8988T (cell line): ENCODE results near the gene PRDM2.

ENCODE experiments used
- DNase-seq: peaks from one replicate; pipeline ENCODE4 v3.0.0; 2011

The PRDM2 gene

DNA sequence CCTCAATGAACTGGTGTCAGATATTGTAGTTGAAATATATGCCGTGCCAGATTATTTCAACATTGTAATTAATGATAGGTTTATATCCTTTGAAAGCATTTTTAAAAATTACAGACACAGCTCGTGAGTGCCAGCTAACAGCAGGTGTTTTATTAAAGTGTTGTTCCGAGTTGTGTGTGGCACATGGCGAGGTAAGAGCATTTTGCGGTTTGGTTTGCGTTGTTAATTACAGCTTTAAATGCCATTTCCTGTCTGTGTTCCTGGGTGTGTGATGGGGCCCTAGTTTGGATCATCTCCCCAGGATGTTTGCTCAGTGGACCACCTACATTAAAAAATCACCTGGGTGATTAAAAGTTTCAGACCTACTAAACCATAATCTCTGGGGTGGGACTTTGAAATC lies 97.4 kb downstream of the PRDM2 start:
- no peak for DNase-seq

DNA sequence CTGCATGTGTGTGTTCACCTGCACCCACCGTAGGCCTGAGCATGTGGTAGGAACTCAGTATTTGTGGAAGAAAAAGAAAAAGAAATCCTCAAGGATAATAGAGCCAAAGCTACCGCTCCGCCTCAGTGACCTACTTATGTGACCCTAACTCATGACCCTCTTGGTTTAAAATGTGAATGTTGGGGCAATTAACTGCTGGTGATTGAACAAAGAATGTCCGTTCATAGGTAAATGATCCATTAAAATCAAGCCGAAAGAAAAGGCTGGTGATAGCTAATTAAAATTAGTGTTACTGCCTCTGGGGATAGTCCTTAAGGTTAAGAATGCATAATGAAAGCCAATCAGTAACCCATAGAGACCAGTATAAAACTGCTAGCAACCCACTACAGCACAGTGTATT lies 98.1 kb downstream of the PRDM2 start:
- DNase-seq, result no peak

DNA sequence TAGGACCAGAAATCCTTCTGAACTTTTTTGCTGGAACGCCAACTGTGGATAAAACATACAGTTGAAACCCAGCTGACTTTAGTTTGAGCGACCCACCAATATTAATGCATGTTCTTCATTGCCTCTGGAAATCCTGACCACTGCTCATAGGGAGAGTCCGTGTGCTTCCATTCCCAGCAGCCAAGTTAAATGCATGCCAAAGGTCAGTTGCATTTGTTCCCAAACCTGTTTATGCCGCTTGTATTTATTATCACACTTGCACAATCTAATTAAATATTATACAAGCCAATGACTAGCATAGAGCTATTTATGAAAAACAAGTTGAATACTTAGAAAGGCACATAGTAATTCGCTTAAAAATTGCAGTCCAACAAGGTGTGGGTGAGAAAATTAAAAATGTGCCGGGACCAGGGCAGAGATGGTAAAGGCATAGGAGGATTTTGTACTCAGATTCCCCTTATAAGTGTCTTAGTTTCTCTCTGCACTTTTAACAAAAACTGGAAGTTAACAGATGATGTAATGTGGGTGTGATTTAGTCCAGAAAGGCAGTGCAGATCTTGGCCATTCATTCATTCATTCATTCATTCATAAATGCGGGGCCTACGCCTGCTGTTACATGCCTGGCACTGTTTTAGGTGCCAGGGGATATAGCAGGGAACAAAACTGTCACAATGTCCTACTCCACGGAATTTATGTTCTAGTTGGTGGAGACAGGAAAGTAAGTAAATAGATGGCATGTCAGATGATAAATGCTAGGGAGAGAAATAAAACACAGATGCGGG lies 99.7 kb downstream of the PRDM2 start:
- DNase-seq, result no peak

DNA sequence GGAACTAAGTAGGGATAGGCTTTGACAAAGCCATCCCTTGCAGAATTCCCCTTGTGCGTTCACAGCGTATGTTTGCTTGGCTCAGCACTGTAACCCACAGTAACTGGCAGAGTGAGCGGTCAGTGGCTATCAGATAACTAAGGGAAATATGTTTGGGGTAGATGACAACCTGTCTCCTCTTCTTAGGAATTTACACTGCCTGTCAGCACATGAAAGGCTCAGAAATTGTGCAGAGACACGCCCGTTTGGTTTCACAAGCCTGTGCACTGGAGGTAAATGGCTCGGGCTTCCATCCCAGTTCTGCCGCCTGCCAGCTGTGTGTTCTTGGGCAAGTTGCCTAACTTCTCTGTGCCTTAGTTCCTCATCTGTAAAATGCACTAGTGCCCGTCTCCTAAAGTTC lies 101.2 kb downstream of the PRDM2 start:
- DNase-seq, result no peak

DNA sequence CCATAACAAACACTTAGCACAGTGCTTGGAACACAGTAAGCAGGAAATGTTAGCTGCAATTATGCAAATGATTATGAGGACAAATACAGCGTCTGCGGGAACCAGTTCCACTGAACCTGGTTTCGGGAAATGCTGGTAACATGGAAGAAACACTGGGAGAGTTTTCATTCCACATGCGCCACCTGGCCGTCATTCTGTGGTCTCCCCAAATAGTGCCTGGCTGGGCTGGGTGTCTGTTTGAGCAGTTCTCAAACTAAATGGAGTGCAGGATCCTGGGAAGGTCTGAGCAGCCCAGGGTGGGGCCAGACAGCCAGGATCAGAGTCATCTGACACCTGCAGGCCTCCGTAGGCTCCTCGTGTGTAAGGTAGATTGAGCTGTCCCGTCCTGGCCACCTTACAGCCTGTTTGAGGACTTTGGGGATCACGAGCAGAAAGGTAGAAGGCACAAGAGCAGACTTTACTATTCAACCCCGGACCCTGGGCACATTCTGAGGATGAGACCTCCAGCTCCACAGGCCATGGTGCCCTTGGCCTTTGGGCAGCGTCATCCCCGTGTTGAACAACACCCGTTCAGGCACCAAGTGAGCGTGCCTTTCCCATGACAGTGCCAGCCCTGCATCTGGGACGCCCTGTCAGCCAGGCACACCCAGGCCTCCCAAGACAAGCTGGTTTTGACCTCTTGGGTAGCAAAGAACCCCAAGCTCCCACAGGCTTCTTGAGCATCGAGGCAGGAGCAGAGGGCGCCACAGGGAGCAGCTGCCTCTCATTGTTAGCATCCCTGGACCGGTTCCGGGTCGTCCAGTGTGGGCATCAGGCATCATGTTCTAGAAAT lies 101.9 kb downstream of the PRDM2 start:
- DNase-seq, result no peak

DNA sequence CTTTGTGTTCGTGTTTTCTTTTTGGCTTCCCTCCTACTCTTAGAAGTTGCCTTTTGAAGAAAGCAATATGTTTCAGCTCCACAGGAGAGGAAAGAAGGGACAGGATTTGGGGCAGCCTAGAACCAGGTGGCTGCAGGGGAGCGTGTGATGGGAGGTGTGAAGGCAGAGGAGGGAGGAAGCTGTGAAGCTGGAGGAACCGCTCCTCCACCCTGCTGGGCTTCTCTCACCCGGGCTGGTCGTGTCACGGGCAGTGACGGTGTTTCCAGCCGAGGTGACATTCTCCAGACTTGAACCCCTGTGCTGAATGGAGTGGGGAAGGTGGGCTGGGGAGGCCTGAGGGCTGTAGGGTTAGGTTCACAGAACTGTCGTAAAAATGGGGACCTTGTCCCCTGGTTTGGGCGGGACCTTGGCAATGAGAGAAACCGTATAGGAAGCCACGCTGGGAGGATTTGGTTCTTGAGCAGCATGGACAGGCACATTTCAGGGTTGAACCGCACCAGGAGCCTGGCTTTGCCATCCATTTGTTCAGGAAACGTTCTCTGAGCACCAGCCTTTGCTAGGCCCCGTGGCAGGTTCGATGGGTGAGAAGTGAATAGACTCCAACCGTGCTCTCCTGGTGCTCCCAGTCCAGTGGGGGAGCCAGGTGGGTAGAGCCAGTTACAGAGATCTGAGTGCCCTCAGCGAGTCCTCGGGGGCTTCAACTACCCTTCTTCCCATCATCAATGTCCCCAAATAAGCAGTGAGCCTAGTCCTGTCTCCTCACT lies 103.0 kb downstream of the PRDM2 start:
- no peak for DNase-seq

DNA sequence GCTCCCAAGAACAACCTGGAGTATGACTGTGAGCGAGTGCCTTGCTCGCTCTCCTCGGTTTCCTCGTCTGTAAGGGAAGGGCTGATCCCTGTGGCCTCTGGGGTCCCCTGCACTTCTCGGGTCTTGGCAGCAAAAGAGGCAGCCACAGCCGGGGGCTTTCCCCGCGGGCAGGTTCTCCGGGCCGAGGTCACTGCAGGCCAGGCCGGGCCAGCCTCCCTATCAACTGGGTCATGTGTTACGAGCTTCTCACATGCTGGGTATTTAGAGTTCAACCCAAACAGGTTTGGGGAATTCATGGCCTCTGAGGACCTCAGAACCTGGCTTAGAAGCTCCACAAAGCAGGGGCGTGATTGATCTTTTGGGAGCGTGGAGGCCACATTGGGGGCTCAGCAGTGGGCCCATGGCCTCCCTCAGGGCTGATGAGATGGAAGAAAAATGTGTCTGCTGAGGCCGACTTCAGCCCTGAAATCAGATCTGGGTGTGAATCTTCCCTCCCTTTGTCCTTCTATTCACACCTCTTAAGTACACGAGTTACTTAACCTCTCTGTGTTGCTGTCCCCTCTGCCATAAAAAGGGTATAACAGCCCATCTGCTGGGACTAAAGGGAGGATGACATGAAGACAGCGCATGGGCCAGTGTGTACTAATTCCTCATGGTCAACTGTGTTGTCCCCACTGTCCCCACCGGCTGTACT lies 103.7 kb downstream of the PRDM2 start:
- DNase-seq, result no peak

DNA sequence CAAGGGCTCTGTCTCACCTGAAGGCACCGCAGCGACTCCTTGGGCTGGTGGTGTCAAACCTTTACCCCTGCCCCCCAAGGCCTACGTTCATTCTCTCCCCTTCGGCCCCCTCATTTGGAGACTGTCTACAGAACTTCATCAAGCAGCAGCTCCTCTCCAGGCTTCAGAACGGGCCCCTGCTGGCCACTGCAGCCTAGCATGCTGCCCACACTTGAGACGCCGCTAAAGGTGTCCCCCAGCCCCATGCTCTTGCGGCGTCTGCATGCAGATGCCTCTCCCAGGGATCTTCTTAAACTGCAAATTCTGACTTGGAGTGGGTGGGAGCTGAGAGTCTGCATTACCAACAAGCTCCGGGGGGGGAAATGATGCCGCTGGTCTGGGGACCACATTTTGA lies 104.2 kb downstream of the PRDM2 start:
- no peak for DNase-seq

DNA sequence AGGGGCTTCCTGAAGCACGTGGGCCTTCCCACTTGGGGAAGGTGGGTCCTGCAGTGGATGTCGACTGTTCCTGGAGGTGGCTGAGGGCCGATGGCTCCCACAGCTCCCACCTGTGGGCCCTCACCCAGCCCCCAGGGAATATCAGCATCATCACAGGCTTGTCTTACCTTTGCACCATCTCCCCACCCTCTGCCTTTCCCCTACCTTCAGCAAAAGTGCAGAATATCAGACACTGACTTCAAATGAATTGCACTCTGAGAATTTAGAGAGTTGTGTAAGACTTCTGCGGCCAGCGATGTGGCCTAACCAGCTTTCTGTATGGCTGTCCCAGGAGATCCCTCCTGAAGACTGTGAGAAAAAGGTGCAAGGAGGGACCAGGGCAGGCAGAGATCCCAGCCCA lies 105.4 kb downstream of the PRDM2 start:
- no peak for DNase-seq

DNA sequence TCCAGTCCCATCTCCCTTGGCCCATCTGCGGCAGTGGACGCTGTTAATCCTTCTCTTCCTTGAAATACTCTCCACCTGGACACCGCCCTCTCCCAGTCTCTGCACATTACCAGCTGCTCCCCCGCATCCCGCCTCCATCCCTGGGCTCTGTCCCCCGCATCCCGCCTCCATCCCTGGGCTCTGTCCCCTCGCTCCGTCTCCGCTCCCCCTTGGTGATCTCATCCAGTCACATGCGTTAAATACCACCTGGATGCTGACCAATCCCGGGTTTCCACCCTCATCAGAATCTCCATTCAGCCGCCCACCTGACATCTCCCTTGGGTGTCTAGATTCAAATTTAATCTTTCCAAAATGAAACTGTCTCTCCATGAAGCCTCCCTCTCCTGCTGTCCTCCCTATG lies 106.1 kb downstream of the PRDM2 start:
- DNase-seq, result no peak

DNA sequence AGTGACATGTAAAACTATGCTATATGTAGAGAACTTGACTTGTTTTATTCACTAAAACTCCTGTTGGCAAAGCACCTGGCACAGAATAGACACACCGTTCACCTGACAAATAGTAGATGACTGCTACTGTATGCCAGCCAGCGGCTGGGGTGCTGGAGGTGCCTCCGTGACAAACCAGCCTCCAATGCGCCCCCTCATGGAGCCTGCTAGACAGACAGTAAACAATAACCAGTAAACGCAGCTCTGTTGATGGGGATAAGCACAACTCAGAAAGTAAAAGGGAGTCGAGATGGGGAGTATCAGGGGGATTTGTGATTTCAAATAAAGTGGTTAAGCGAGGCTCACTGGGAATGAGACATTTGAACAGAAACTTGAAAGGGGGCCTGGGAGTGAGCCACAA lies 107.2 kb downstream of the PRDM2 start:
- DNase-seq, result peak; percentile 27

DNA sequence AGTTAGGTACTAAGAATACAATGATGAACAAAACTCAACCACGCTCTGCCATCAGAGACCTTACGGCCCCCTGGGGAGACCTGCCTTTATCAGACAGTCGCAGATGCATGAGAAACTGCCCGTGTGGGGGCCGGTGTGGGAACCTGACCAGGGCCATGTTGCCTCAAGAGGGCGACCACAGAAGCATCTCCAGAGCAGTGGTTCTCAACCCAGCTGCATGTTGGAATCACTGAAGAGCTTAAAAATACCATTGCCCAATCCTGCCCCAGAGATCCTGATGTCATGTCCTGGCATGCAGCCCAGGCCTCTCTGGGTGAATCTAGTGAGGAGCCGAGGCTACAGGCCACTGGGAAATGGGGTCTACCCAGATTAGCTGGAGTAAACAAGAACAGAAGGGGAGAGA lies 108.7 kb downstream of the PRDM2 start:
- no peak for DNase-seq

DNA sequence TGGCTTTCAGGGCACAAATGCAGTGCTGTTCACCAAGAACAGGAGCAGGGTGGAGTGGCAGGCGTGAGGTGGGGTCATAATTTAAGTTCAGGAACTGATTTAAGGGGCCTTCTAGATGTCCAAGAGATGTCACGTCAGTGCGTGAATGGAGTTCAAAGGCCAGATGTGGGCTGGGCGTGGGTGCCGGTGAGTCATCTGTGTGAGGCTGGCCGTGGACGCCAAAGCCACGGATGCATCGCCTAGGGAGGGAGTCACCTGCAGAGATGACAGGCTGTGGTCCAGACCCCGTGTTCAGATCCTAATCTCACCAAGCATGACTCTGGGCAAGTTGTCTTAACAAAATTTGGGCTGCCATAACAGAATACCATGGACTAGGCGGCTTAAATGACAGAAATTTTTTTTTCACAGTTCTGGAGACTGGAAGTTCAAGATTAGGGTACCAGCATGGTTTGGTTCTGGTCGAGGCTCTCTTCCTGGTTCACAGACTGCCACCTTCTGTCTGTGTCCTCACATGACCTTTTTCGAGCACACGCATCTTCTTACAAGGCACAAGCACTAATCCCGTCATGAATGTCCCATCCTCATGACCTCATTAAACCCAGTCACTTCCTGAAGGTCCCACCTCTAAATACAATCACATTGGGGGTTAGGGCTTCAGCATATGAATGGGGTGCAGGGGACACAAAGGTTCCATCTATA lies 109.6 kb downstream of the PRDM2 start:
- DNase-seq, result no peak

DNA sequence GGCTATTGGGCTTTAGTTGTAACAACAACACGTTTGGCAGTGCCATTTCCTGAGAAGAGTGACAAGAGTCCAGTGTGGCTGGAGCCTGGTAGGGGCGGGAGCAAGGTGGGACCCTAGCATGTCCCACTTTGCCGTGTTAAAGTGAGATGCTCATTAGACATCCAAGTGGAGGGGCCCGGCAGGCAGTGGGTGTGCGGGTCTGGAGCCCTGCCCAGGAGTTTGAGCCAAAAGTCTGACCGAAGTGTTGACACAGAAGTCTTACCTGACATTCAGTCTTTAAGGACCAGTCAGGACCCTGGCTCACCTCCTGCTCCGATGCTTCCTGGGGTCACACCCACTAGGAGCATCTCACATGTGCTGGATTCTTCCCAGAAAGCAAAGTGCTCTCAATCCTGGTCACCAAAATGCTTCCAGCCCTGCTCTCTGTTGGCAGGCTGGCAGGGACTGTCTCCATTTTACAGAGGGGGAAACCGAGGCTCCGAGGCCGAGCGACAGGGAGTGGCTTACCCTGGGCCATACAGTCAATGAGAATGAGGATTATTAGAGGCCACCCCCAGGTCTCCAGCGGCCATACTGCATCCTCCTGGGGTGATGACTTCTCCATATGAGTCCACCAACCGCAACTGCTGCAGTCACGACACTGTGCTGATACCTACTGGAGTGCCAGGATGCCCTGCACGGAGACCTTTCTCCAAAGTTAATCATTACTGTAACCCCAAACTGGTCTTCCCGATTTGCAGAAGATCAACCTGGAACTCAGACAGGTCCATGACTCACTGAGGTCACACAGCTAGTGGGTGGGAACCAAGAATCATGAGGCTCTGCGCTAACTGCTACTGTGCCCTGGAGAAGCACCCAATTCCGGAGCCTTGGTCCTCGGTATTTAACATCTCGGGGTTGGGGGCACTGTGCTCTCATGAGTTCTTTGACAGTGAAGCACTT lies 112.7 kb downstream of the PRDM2 start:
- DNase-seq, result no peak

DNA sequence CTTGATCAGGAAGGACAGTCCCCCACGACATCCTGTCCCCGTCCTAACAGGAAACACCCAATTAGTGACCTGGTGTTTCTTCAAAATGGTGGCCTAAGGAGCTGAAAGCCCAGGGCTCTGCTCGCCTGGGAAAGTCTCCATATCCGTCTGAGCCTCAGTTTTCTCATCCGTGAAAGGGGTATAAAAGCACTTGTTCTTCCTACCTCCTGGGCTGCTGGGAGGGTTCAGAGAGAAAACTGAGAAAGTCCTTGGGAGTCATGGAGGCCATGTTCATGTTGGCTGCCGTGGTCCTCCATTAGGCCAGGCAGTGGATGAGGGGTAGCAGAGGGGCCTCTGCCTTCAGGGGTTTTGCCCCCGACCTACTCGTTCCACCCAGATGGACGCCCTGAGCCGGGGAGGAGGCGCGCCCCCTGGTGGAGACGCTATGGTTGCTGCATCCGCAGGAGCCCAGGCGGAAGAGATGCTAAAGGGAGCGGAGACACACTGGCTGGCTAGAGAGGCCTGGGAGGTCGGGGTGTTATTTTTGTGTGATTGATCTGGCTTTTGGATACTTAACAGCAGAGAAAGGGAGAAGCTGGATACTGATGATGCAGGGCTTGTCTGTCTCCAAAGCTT lies 113.5 kb downstream of the PRDM2 start:
- DNase-seq, result peak; percentile 41

DNA sequence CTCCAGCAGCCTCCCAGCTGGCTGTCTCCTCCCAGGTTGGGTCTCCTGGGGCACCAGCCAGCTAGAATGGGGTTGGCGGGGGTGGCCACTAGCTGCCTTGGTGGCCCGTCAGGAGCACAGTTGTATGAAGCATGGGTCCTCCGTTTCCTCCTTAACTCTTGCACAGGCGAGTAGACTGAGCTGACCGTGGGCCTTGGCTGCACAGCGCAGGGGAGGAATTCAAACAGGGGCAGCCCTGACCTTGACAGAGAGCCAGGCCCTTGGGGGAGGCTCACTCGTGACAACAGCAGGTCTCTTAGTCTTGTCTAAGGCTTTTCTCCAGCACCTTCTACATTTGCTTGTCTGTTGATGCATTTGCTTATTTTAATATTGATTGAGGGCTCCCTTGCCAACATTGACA lies 114.1 kb downstream of the PRDM2 start:
- no peak for DNase-seq

DNA sequence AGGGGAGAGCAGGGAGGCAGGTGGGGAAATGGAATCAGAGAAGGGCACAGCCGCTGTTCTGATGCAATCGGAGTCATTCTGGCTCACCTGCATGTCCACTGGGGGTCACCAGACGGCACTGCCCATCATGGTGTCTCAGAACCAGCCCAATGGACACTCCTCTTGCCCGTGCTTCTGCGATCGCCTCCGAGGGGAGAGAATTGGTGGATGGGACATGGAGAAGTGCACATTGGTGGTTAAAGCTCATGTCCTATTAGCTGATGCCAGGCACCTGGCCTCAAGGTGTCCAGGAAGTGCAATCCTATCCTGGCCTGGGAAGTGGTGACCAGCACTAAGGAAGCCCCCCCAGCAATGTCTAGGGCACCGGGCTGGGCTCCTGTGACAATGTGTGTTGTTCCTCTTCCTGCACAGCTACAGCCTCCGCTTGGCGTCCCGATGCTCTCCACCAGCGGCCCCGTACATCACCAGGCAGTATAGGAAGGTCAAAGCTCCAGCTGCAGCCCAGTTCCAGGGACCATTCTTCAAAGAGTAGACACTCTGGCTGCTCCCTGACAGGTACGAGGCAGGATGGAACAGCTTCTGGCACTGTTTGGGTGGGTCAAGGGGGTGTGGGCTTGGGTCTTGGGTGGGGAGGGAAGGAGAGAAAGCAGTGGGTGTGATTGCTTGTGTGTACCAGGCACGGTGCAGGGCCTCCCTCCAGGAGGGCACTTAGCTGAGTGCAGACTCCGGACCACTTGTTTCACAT lies 116.2 kb downstream of the PRDM2 start:
- DNase-seq, result no peak

DNA sequence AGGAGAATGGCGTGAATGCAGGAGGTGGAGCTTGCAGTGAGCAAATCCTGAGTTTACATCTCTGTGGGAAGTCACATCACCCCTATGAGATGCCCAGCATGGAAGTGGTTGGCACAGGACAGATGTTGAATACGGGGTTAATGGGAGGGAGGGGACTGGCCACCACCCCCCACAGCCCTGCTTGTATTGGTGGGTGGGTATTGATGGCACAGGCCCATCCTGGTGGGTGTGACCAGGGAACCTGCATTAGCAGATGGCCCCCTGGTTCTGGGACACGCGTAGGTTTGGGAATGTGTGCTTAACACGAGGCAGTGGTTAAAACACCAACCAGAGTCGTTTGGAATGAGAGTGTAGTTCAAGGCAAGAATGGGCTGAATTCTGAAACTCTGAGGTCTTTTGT lies 117.9 kb downstream of the PRDM2 start:
- no peak for DNase-seq

DNA sequence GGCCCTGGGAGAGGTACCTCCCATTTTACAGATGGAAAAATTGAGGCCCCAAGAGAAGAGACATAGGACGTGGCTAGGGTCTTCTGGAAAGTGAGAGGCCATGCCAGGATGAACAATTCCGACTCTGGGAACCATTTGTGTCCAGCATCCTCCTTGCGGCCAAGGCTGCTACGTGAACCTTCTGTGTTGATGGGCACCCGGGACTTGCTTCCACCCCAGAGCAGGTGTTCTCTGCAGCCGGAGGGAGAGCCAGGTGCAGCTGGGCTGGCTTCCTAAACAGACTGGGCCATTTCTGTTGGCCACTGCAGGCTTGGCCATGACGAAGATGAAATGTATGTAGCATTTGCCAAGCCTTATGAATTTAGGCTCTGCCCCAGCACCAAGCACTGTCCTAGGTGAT lies 118.9 kb downstream of the PRDM2 start:
- DNase-seq, result no peak

DNA sequence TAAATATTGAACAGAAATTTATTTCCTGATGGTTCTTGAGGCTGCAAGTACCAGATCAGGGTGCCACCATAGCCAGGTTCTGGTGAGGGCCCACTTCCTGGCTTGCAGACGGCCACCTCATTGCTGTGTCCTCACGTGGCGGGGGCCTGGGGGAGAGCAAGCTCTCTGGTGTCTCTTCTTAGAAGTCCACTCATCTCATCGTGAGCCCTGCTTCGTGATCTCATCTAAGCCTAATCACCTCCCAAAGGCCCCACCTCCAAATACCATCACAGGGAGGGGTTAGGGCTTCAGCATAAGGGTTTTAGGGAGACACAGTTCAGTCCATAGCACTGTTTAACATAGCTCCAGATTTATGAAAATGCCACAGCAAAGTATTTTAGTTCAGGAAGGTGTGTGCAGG lies 119.7 kb downstream of the PRDM2 start:
- no peak for DNase-seq
